ENCODE measurements around the gene PLA2G2C. TPM values are rescaled to one million over a fixed set of nuclear protein-coding genes. Genes with fewer than 3 reads are reported as not detected.
"Not testable (repeated sequence)": the region's sequence is repeated elsewhere in the genome, so short reads cannot be mapped to it uniquely, and the experiment has no call there.

PLA2G2C gene
- total RNA-seq, 2 experiments from 2014 or later: 0.44 to 0.57 TPM

DNA sequence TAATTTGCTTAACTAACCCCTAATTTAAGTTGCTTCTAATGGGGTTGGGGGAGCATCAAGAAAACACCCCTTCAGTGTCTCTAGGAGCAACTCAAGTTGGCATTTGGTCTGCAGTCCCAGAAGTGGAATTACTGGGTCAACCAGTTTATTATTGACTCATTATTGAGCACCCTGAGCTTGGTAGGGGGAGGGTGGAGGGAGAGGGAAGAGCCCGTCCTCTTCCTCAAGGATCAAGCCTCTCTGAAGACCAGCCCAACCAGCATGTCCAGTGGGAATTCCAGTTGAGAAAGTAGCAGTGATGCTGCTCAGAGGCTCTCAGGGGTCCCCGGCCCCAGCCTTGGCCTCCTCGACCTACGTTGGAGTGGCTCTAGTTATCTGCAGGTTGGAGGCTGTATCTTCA, 49.3 kb downstream of the PLA2G2C start:
- H2AFZ ChIP-seq (ENCODE audit: low read length): no peak overlapping the region
- no peak overlapping the region for H3K27ac ChIP-seq (ENCODE audit: low read depth, low read length, poor library complexity, severe bottlenecking)
- CTCF ChIA-PET (ENCODE audit: unreplicated experiment): no interaction called here
- H3K36me3 ChIP-seq (ENCODE audit: insufficient read depth, low read length): no peaks in the 10 kb centered on the region
- TF ChIP-seq CTCF (conservative IDR thresholded peaks at IDR 0.05; ENCODE audit: low read length) (no peak), EZH2phosphoT487 (IDR thresholded peaks at IDR 0.05; ENCODE audit: borderline replicate concordance, low read depth, low read length) (no peak)
- no peak overlapping the region for H3K4me2 ChIP-seq (ENCODE audit: low read length)
- BruUV-seq (replicated peaks): no TSS peak
- H3K9me2 ChIP-seq (ENCODE audit: insufficient read depth, low read length): no peaks in the 10 kb centered on the region
- no peak overlapping the region for H3K4me3 ChIP-seq (ENCODE audit: low read depth, low read length, poor library complexity, severe bottlenecking)
- no peaks in the 10 kb centered on the region for H3K4me1 ChIP-seq (ENCODE audit: insufficient read depth, low read length, poor library complexity, severe bottlenecking)
- H3K9me3 ChIP-seq (ENCODE audit: low read length): no peaks in the 10 kb centered on the region
- intact Hi-C loops (cut with micrococcal nuclease; ENCODE audit: unreplicated experiment): no loop called here
- no peaks in the 10 kb centered on the region for H4K20me1 ChIP-seq (ENCODE audit: insufficient read depth, low read length)
- H3K79me2 ChIP-seq (ENCODE audit: insufficient read depth, low read depth, low read length): no peaks in the 10 kb centered on the region
- DNase-seq (ENCODE audit: low spot score): no peak
- POLR2A ChIA-PET: no interaction called here

DNA sequence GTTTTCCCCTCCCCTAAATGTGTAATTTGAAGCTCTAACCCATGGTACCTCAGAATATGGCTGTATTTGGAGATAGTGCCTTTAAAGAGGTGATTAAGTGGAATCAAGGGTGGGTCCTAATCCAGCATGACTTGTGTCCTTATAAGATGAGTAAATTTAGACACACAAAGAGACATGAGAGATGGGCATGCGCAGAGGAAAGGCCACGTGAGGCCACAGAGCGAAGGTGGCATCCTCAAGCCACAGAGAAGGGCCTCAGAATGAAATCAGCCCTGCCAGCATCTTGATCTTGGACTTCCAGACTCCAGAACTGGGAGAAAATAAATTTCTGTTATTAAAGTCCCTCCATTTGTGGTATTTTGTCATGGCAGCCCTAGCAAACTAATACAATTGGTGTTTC, 50.1 kb downstream of the PLA2G2C start:
- POLR2A ChIA-PET: no interaction called here
- TF ChIP-seq EZH2phosphoT487 (IDR thresholded peaks at IDR 0.05; ENCODE audit: borderline replicate concordance, low read depth, low read length): no peak
- no peak for TF ChIP-seq CTCF (conservative IDR thresholded peaks at IDR 0.05; ENCODE audit: low read length)
- no peaks in the 10 kb centered on the region for H3K9me2 ChIP-seq (ENCODE audit: insufficient read depth, low read length)
- H3K79me2 ChIP-seq (ENCODE audit: insufficient read depth, low read depth, low read length): no peaks in the 10 kb centered on the region
- no peak for DNase-seq (ENCODE audit: low spot score)
- no peak overlapping the region for H3K4me3 ChIP-seq (ENCODE audit: low read depth, low read length, poor library complexity, severe bottlenecking)
- no peaks in the 10 kb centered on the region for H3K9me3 ChIP-seq (ENCODE audit: low read length)
- CTCF ChIA-PET (ENCODE audit: unreplicated experiment): no interaction called here
- no peaks in the 10 kb centered on the region for H4K20me1 ChIP-seq (ENCODE audit: insufficient read depth, low read length)
- BruUV-seq (replicated peaks): no TSS peak
- intact Hi-C loops (cut with micrococcal nuclease; ENCODE audit: unreplicated experiment): no loop called here
- H3K4me2 ChIP-seq (ENCODE audit: low read length): no peak overlapping the region
- H3K4me1 ChIP-seq (ENCODE audit: insufficient read depth, low read length, poor library complexity, severe bottlenecking): no peaks in the 10 kb centered on the region
- H3K36me3 ChIP-seq (ENCODE audit: insufficient read depth, low read length): no peaks in the 10 kb centered on the region
- no peak overlapping the region for H2AFZ ChIP-seq (ENCODE audit: low read length)
- no peak overlapping the region for H3K27ac ChIP-seq (ENCODE audit: low read depth, low read length, poor library complexity, severe bottlenecking)

GRCh38 chr1:20134995-20135394, 51.3 kb downstream of the PLA2G2C start:
- H2AFZ ChIP-seq (ENCODE audit: low read length): no peak overlapping the region
- POLR2A ChIA-PET: no interaction called here
- H3K79me2 ChIP-seq (ENCODE audit: insufficient read depth, low read depth, low read length): no peaks in the 10 kb centered on the region
- BruUV-seq (replicated peaks): no TSS peak
- no peaks in the 10 kb centered on the region for H3K4me1 ChIP-seq (ENCODE audit: insufficient read depth, low read length, poor library complexity, severe bottlenecking)
- no peaks in the 10 kb centered on the region for H3K9me3 ChIP-seq (ENCODE audit: low read length)
- TF ChIP-seq EZH2phosphoT487 (IDR thresholded peaks at IDR 0.05; ENCODE audit: borderline replicate concordance, low read depth, low read length): no peak
- no peak for TF ChIP-seq CTCF (conservative IDR thresholded peaks at IDR 0.05; ENCODE audit: low read length)
- DNase-seq (ENCODE audit: low spot score): no peak
- H3K9me2 ChIP-seq (ENCODE audit: insufficient read depth, low read length): no peaks in the 10 kb centered on the region
- no peaks in the 10 kb centered on the region for H3K36me3 ChIP-seq (ENCODE audit: insufficient read depth, low read length)
- CTCF ChIA-PET (ENCODE audit: unreplicated experiment): no interaction called here
- no peak overlapping the region for H3K4me3 ChIP-seq (ENCODE audit: low read depth, low read length, poor library complexity, severe bottlenecking)
- no peaks in the 10 kb centered on the region for H4K20me1 ChIP-seq (ENCODE audit: insufficient read depth, low read length)
- intact Hi-C loops (cut with micrococcal nuclease; ENCODE audit: unreplicated experiment): no loop called here
- no peak overlapping the region for H3K4me2 ChIP-seq (ENCODE audit: low read length)
- no peak overlapping the region for H3K27ac ChIP-seq (ENCODE audit: low read depth, low read length, poor library complexity, severe bottlenecking)

DNA sequence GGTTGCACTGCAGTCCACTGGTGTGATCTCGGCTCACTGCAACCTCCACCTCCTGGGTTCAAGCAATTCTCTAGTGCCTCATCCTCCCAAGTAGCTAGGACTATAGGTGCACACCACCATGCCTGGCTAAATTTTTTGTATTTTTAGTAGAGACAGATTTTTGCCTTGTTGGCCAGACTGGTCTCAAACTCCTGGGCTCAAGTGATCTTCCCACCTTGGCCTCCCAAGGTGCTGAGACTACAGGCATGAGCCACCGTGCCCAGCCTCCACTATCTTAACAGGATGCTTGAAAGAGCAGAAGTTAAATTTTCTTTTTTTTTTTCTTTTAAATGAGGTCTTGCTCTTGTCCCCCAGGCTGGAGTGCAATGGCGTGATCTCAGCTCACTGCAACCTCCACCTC, 55.8 kb downstream of the PLA2G2C start:
- BruUV-seq (replicated peaks); H3K36me3 ChIP-seq (ENCODE audit: insufficient read depth, low read length); H4K20me1 ChIP-seq (ENCODE audit: insufficient read depth, low read length); H3K9me2 ChIP-seq (ENCODE audit: insufficient read depth, low read length); H3K27ac ChIP-seq (ENCODE audit: low read depth, low read length, poor library complexity, severe bottlenecking); intact Hi-C loops (cut with micrococcal nuclease; ENCODE audit: unreplicated experiment); H2AFZ ChIP-seq (ENCODE audit: low read length); H3K4me2 ChIP-seq (ENCODE audit: low read length); H3K4me3 ChIP-seq (ENCODE audit: low read depth, low read length, poor library complexity, severe bottlenecking); H3K79me2 ChIP-seq (ENCODE audit: insufficient read depth, low read depth, low read length); H3K4me1 ChIP-seq (ENCODE audit: insufficient read depth, low read length, poor library complexity, severe bottlenecking); H3K9me3 ChIP-seq (ENCODE audit: low read length); CTCF ChIA-PET (ENCODE audit: unreplicated experiment); DNase-seq (ENCODE audit: low spot score): not testable (repeated sequence)
- POLR2A ChIA-PET: interaction anchor here (0.6 kb wide), 1 partner anchor 1060 kb away, joined by 3 read pairs; no protein-coding TSS in a partner anchor

All from OCI-LY7 (cell line).